MV-4-11 (cell line): ENCODE data around the gene CCDC169.
A peak's percentile ranks its signal among the peaks of the same experiment; 100 is the strongest.
"Not testable (repeated sequence)": the region's sequence is repeated elsewhere in the genome, so short reads cannot be mapped to it uniquely, and the experiment has no call there.

Experiments used
- DNase-seq: peaks from one replicate; lab custom pipeline; 2025; lab: John Stamatoyannopoulos, UW

The CCDC169 gene

GRCh38 chr13:36313047-36313969, 15.7 kb upstream of the CCDC169 start:
- DNase-seq = no peak

GRCh38 chr13:36310417-36311108, 12.9 kb upstream of the CCDC169 start:
- DNase-seq = no peak

GRCh38 chr13:36302289-36302688, 4.7 kb upstream of the CCDC169 start:
- DNase-seq = no peak

DNA sequence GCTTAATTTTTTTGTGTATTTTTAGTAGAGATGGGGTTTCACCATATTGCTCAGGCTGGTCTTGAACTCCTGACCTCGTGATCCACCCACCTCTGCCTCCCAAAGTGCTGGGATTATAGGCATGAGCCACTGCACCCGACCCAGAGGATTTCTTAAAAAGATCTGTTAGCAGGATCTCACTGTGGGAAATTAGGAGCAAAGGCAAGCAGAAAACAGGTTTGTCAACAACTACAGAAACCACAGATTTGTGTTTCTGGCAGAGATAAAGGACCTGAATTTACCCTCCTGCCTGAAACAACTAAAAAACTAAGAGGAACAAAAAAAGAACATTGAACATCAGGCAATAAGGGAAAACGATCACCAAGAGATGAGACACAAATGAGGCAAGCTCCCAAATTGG, 1.9 kb upstream of the CCDC169 start:
- not testable (repeated sequence) for DNase-seq

GRCh38 chr13:36298535-36299068, 988 bp upstream of the CCDC169 start:
- no peak for DNase-seq

- DNase-seq = no peak
Measured at GRCh38 chr13:36294096-36294495, 3.5 kb downstream of the CCDC169 start.

DNA sequence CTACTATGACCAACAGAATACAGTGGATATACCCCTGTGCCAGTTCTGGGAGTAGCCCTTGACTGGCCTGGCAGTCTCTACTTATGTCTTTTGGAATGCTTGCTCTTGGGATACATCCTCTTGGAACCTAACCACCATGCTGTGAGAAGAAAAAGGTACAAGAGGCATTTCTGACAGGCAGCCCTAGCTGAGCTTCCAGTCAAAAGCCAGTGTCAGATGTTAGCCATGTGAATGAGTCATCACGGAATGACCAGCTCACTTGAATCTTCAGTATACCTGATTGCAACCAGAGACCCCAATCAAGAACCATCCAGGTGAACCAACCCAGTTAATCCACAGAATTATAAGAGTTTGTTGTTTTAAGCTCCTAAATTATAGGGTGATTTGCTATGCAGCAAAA, 4.1 kb downstream of the CCDC169 start:
- DNase-seq = no peak

GRCh38 chr13:36288794-36289391, 8.7 kb downstream of the CCDC169 start:
- no peak for DNase-seq

- DNase-seq = no peak
Measured at GRCh38 chr13:36286006-36286405, 11.6 kb downstream of the CCDC169 start.

- DNase-seq = no peak
Measured at GRCh38 chr13:36282821-36283432, 14.7 kb downstream of the CCDC169 start.

- DNase-seq = peak; percentile 31
Measured at GRCh38 chr13:36275190-36276002, 22.2 kb downstream of the CCDC169 start.

GRCh38 chr13:36273431-36273830, 24.2 kb downstream of the CCDC169 start:
- DNase-seq = no peak

DNA sequence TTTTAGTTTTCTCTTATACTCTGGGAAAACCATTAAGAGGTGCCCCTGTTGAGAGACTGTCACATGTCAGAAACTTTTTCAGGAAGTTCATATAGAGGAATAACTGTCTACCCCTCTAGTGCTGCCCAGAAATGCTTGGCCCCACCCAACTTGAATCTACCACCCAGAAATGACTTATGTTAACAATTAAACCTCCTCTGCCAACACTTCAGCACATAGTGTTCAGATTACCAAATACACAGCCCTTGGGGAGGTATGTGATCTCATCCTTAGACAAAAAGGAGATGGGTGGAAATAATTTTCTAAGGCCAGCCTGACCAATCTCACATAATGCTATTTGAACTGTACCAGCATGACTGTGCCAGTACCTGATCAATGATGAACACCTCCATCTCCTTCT, 35.6 kb downstream of the CCDC169 start:
- DNase-seq = no peak

- DNase-seq = no peak
Measured at GRCh38 chr13:36261011-36261410, 36.6 kb downstream of the CCDC169 start.

- no peak for DNase-seq
Measured at GRCh38 chr13:36259361-36260137, 38.1 kb downstream of the CCDC169 start.

DNA sequence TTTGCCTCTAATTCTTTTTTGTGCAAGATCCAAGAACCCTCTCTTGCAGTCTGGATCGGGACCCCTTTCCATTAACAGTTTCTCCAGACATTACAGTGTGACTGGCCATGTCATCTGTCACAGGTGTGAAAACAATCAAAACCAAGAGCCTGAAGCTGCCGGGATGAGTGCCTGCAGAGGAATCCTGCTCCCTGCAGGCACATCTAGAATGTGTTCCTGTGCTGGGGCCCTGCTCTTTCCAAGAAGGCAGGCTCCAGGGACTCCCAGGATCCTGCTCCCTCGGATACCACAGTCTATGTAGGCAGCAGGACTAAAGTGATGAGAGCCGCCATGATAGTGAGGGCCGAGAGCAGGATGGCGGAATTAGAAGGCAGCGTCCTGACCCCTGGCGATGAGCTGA, 38.8 kb downstream of the CCDC169 start:
- DNase-seq = no peak

GRCh38 chr13:36251526-36251925, 46.1 kb downstream of the CCDC169 start:
- DNase-seq = peak; percentile 64

- DNase-seq = no peak
Measured at GRCh38 chr13:36251017-36251416, 46.6 kb downstream of the CCDC169 start.

GRCh38 chr13:36248700-36249099, 48.9 kb downstream of the CCDC169 start:
- no peak for DNase-seq

- DNase-seq = no peak
Measured at GRCh38 chr13:36244990-36245389, 52.6 kb downstream of the CCDC169 start.
